ENCODE results near the gene SLFN12L. TPM values are rescaled to one million over a fixed set of nuclear protein-coding genes. Genes with fewer than 3 reads are reported as not detected.
"Not testable (repeated sequence)": the region's sequence is repeated elsewhere in the genome, so short reads cannot be mapped to it uniquely, and the experiment has no call there.

The SLFN12L gene
- total and polyA plus RNA-seq, 10 of the 15 experiments (the other 5 are each of a cell fraction or from before 2014, with no cell fraction given), result 1.0 to 21.3 (median 9.4) TPM

DNA sequence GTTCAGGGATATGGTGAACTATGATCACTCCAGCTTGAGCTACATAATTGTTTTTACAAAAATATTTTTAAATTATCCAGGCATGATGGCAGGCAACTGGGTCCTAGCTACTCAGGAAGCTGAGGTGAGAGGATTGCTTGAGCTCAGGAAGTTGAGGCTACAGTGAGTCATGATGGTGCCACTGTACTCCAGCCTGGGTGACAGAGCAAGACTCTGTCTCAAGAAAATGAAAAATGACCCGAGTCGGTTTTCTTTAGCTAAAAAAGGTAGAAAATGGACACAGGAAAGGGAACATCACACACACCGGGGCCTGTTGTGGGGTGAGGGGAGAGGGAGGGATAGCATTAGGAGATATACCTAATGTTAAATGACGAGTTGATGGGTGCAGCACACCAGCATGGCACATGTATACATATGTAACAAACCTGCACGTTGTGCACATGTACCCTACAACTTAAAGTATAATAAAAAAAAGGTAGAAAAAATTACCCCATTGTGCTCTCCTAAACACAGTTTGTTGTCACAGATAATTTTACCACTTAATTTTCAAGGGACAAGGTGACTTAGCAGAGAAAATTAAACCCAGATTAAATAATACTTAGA is 15.7 kb downstream of the SLFN12L start:
- H3K4me2 ChIP-seq (ENCODE audit: control insufficient read depth, insufficient read depth), result peak overlapping the region; percentile 50
- WGBS (ENCODE audit: insufficient coverage, insufficient replicate concordance, low lambda C conversion rate, missing lambda C conversion rate), result 27% methylated on average over 5 of the region's 5 CpGs
- H4K20me1 ChIP-seq (ENCODE audit: control insufficient read depth, insufficient read depth); H3K9ac ChIP-seq (ENCODE audit: control insufficient read depth, insufficient read depth, low read length); H3K27ac ChIP-seq (ENCODE audit: control insufficient read depth, insufficient read depth); FAIRE-seq; in situ Hi-C loops (cut with MboI); BruUV-seq (replicated peaks); DNase-seq (ENCODE audit: low read depth, low spot score); intact Hi-C loops (cut with micrococcal nuclease; ENCODE audit: unreplicated experiment); H3K27me3 ChIP-seq (replicated peaks in 1 of 2; ENCODE audit: control insufficient read depth in 2 of 2, insufficient read depth in 2 of 2, low read length in 1 of 2); H3K4me1 ChIP-seq (ENCODE audit: control insufficient read depth, insufficient read depth, low read length); H2AFZ ChIP-seq (ENCODE audit: control insufficient read depth, low read depth, low read length); H3K4me3 ChIP-seq; H3K9me3 ChIP-seq (replicated peaks; ENCODE audit: control insufficient read depth, insufficient read depth, low read length): not testable (repeated sequence)
- RAD21 ChIA-PET (ENCODE audit: unreplicated experiment), result interaction anchor here (0.7 to 1.7 kb wide), 5 partner anchors 10 to 16 kb away, joined by 3 to 5 read pairs (median 3); partner anchors contain the start of gene SLFN12L
- CTCF ChIA-PET, result interaction anchor here (1.4 to 2.7 kb wide), 4 partner anchors 10 to 18 kb away, joined by 3 to 16 read pairs (median 6); partner anchors contain the start of gene SLFN12L
- SMC1A ChIA-PET (ENCODE audit: uncharacterized antibody, unreplicated experiment), result interaction anchor here (0.6 to 1.7 kb wide), 11 partner anchors 8 to 611 kb away, joined by 3 to 9 read pairs (median 4); no protein-coding TSS in a partner anchor
- H3K79me2 ChIP-seq (ENCODE audit: control insufficient read depth, insufficient read depth, low read length), result peaks cover 37% of the 10 kb centered on the region
- POLR2A ChIA-PET, result interaction anchor here (0.6 to 1.3 kb wide), 3 partner anchors 8 to 31 kb away, joined by 3 to 7 read pairs (median 4); no protein-coding TSS in a partner anchor
- peak; percentile 19; the same call in 1 of the 2 replicates for TF ChIP-seq RUNX3 (IDR thresholded peaks at IDR 0.05; ENCODE audit: low read length)
- TF ChIP-seq YY1 (IDR thresholded peaks at IDR 0.05; ENCODE audit: low read depth, low read length), result 0 out of 2 replicates have a peak, but pooled peaks have one; percentile 11
- H3K36me3 ChIP-seq (ENCODE audit: control insufficient read depth in 2 of 2, insufficient read depth in 2 of 2, low read length in 1 of 2), result peaks cover 2 to 10% of the 10 kb centered on the region in 2 experiments; a peak in 3 of 4 replicates
- peak; percentile 73 for ATAC-seq

DNA sequence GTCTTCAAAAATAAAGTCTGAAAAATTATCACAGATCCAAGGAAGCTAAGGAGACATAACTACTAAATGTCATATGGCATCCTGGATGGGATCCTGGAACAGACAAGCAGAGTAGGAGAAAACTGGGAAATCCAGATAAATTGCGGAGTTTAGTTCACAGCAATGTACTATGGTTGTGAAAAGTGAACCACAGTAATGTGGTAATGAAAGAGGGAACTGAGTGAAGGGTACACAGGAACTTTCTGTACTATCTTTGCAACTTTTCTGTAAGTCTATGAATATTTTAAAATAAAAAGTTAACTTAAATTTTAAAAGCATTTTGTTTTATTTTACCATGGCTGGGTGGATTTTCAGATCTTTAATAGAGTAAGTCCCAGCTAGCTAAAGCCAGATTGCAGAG is 16.3 kb downstream of the SLFN12L start:
- WGBS (ENCODE audit: insufficient coverage, insufficient replicate concordance, low lambda C conversion rate, missing lambda C conversion rate), result 96% methylated on average over 1 of the region's 1 CpG
- RAD21 ChIA-PET (ENCODE audit: unreplicated experiment), result interaction anchor here (0.7 to 1.7 kb wide), 4 partner anchors 10 to 17 kb away, joined by 3 to 5 read pairs (median 4); partner anchors contain the start of gene SLFN12L
- BruUV-seq (replicated peaks), result no TSS peak
- Histone ChIP-seq H3K79me2 (ENCODE audit: control insufficient read depth, insufficient read depth, low read length) (peaks cover 41% of the 10 kb centered on the region), H3K36me3 (ENCODE audit: control insufficient read depth in 2 of 2, insufficient read depth in 2 of 2, low read length in 1 of 2) (peaks cover 2 to 10% of the 10 kb centered on the region in 2 experiments; a peak in 3 of 4 replicates), H3K27me3 (replicated peaks in 1 of 2; ENCODE audit: control insufficient read depth in 2 of 2, insufficient read depth in 2 of 2, low read length in 1 of 2) (no peaks in the 10 kb centered on the region), H3K4me3 (no peak overlapping the region), H3K9ac (ENCODE audit: control insufficient read depth, insufficient read depth, low read length) (no peak overlapping the region), H3K9me3 (replicated peaks; ENCODE audit: control insufficient read depth, insufficient read depth, low read length) (no peaks in the 10 kb centered on the region; the same call in 2 of the 3 replicates), H3K4me1 (ENCODE audit: control insufficient read depth, insufficient read depth, low read length) (0 out of 2 replicates have a peak, but pooled peaks cover 3% of the 10 kb centered on the region), H2AFZ (ENCODE audit: control insufficient read depth, low read depth, low read length) (no peak overlapping the region), H3K4me2 (ENCODE audit: control insufficient read depth, insufficient read depth) (peak overlapping the region; percentile 50), H4K20me1 (ENCODE audit: control insufficient read depth, insufficient read depth) (no peaks in the 10 kb centered on the region; the same call in 1 of the 2 replicates), H3K27ac (ENCODE audit: control insufficient read depth, insufficient read depth) (no peak overlapping the region)
- CTCF ChIA-PET, result interaction anchor here (1.5 to 2.7 kb wide), 3 partner anchors 13 to 18 kb away, joined by 3 to 16 read pairs (median 8); partner anchors contain the start of gene SLFN12L
- DNase-seq (ENCODE audit: low read depth, low spot score), result no peak
- intact Hi-C loops (cut with micrococcal nuclease; ENCODE audit: unreplicated experiment), result no loop called here
- SMC1A ChIA-PET (ENCODE audit: uncharacterized antibody, unreplicated experiment), result interaction anchor here (0.6 to 1.6 kb wide), 10 partner anchors 9 to 610 kb away, joined by 3 to 9 read pairs (median 4); no protein-coding TSS in a partner anchor
- POLR2A ChIA-PET, result interaction anchor here (0.7 kb wide), 1 partner anchor 8 kb away, joined by 7 read pairs; no protein-coding TSS in a partner anchor
- in situ Hi-C loops (cut with MboI), result no loop called here
- ATAC-seq, result peak; percentile 32
- no peak for FAIRE-seq
- TF ChIP-seq YY1 (IDR thresholded peaks at IDR 0.05; ENCODE audit: low read depth, low read length) (no peak), ZNF384 (IDR thresholded peaks at IDR 0.05; ENCODE audit: borderline replicate concordance, low read depth, low read length) (no peak), BMI1 (IDR thresholded peaks at IDR 0.05; ENCODE audit: borderline replicate concordance) (no peak), JUND (IDR thresholded peaks at IDR 0.05; ENCODE audit: low read depth, low read length) (no peak)
- TF ChIP-seq, protein P1, sequence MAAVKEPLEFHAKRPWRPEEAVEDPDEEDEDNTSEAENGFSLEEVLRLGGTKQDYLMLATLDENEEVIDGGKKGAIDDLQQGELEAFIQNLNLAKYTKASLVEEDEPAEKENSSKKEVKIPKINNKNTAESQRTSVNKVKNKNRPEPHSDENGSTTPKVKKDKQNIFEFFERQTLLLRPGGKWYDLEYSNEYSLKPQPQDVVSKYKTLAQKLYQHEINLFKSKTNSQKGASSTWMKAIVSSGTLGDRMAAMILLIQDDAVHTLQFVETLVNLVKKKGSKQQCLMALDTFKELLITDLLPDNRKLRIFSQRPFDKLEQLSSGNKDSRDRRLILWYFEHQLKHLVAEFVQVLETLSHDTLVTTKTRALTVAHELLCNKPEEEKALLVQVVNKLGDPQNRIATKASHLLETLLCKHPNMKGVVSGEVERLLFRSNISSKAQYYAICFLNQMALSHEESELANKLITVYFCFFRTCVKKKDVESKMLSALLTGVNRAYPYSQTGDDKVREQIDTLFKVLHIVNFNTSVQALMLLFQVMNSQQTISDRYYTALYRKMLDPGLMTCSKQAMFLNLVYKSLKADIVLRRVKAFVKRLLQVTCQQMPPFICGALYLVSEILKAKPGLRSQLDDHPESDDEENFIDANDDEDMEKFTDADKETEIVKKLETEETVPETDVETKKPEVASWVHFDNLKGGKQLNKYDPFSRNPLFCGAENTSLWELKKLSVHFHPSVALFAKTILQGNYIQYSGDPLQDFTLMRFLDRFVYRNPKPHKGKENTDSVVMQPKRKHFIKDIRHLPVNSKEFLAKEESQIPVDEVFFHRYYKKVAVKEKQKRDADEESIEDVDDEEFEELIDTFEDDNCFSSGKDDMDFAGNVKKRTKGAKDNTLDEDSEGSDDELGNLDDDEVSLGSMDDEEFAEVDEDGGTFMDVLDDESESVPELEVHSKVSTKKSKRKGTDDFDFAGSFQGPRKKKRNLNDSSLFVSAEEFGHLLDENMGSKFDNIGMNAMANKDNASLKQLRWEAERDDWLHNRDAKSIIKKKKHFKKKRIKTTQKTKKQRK (IDR thresholded peaks at IDR 0.05; ENCODE audit: low read depth, low read length), result no peak
- TF ChIP-seq, protein P2, sequence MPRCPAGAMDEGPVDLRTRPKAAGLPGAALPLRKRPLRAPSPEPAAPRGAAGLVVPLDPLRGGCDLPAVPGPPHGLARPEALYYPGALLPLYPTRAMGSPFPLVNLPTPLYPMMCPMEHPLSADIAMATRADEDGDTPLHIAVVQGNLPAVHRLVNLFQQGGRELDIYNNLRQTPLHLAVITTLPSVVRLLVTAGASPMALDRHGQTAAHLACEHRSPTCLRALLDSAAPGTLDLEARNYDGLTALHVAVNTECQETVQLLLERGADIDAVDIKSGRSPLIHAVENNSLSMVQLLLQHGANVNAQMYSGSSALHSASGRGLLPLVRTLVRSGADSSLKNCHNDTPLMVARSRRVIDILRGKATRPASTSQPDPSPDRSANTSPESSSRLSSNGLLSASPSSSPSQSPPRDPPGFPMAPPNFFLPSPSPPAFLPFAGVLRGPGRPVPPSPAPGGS (IDR thresholded peaks at IDR 0.05; ENCODE audit: borderline replicate concordance, insufficient read depth, low read depth, low read length, poor library complexity, severe bottlenecking), result no peak
- TF ChIP-seq, protein P3, sequence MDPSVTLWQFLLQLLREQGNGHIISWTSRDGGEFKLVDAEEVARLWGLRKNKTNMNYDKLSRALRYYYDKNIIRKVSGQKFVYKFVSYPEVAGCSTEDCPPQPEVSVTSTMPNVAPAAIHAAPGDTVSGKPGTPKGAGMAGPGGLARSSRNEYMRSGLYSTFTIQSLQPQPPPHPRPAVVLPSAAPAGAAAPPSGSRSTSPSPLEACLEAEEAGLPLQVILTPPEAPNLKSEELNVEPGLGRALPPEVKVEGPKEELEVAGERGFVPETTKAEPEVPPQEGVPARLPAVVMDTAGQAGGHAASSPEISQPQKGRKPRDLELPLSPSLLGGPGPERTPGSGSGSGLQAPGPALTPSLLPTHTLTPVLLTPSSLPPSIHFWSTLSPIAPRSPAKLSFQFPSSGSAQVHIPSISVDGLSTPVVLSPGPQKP (IDR thresholded peaks at IDR 0.05; ENCODE audit: low read depth, low read length), result no peak

All from GM12878 (cell line).